Smooth muscle cell (in vitro differentiated cells): ENCODE data around the gene PTPN1. TPM values are rescaled to one million over a fixed set of nuclear protein-coding genes. Genes with fewer than 3 reads are reported as not detected.
A peak's percentile ranks its signal among the peaks of the same experiment; 100 is the strongest.

Experiments used
- DNase-seq: peaks from one replicate; lab custom pipeline; 2025; ENCODE audit not compliant: unreplicated experiment; lab: John Stamatoyannopoulos, UW
- H2AFZ ChIP-seq: fragments of 200-600 bp; sonication (generic); 2 replicates; pipeline ENCODE4 v1.6.0; 2016; ENCODE audit warnings: antibody characterized with exemption, low read depth, mild to moderate bottlenecking
- H3F3A ChIP-seq: fragments of 200-600 bp; sonication (generic); 2 replicates; pipeline ENCODE4 v1.6.0; 2017; ENCODE audit warnings: antibody characterized with exemption, low read depth
- H3K27ac ChIP-seq: fragments of 200-600 bp; sonication (generic); 2 replicates; pipeline ENCODE4 v1.5.1; 2016; ENCODE audit warnings: low read depth, mild to moderate bottlenecking
- H3K27me3 ChIP-seq: fragments of 200-600 bp; sonication (generic); 2 replicates; pipeline ENCODE4 v1.6.1; 2016; ENCODE audit warnings: low read depth, mild to moderate bottlenecking
- H3K36me3 ChIP-seq: fragments of 200-600 bp; sonication (generic); 2 replicates; pipeline ENCODE4 v1.5.1; 2016; ENCODE audit warnings: low read depth
- H3K4me1 ChIP-seq: fragments of 200-600 bp; sonication (generic); 2 replicates; pipeline ENCODE4 v1.5.1; 2016; ENCODE audit warnings: low read depth
- H3K4me2 ChIP-seq: fragments of 200-600 bp; sonication (generic); 2 replicates; pipeline ENCODE4 v1.6.0; 2016; ENCODE audit warnings: mild to moderate bottlenecking
- H3K4me3 ChIP-seq: fragments of 200-600 bp; sonication (generic); 2 replicates; pipeline ENCODE4 v1.5.1; 2016; ENCODE audit warnings: mild to moderate bottlenecking
- H3K79me2 ChIP-seq: fragments of 200-600 bp; sonication (generic); 2 replicates; pipeline ENCODE4 v1.6.0; 2016; ENCODE audit warnings: low read depth, mild to moderate bottlenecking
- H3K9ac ChIP-seq: fragments of 200-600 bp; sonication (generic); 2 replicates; pipeline ENCODE4 v1.6.0; 2016; ENCODE audit warnings: low read depth
- H3K9me3 ChIP-seq: fragments of 200-600 bp; sonication (generic); replicated peaks from 2 replicates; pipeline ENCODE4 v1.5.1; 2016; ENCODE audit warnings: low read depth
- H4K20me1 ChIP-seq: fragments of 200-600 bp; sonication (generic); 2 replicates; pipeline ENCODE4 v1.6.0; 2016; ENCODE audit warnings: low read depth
- CTCF ChIP-seq: fragments of 200-600 bp; sonication (generic); IDR thresholded peaks from 2 replicates; pipeline ENCODE4 v1.5.1; 2017; ENCODE audit warnings: borderline replicate concordance, mild to moderate bottlenecking, antibody characterized with exemption; ENCODE audit not compliant: insufficient read depth, poor library complexity, severe bottlenecking
- WGBS: methylation state at CpG from one replicate; pipeline ENCODE4 v1.1.7; 2016; ENCODE audit warnings: low lambda C conversion rate; 5-methylcytosine and 5-hydroxymethylcytosine counted together
- polyA plus RNA-seq: library from polyadenylated mRNA; unstranded; fragments of >200 nt; fragmentation: Nextera tagmentation; extraction: Ambion mirVana; gene quantifications from 2 replicates; pipeline ENCODE4 v1.2.1, GENCODE V29; 2016
- total RNA-seq: library from RNA; depleted of rRNA; stranded (reverse); fragments of >200 nt; gene quantifications from 2 replicates; pipeline ENCODE4 v1.2.3, GENCODE V29; 2014

Gene PTPN1
- total and polyA plus RNA-seq, 2 experiments from 2014 or later: 16.1 to 28.9 TPM

GRCh38 chr20:50546729-50547314 lies 36.6 kb downstream of the PTPN1 start:
- WGBS: 90% methylated on average over 5 of the region's 5 CpGs
- no peaks in the 10 kb centered on the region for H3K9me3 ChIP-seq
- TF ChIP-seq CTCF: no peak
- no peaks in the 10 kb centered on the region for H3K27me3 ChIP-seq
- H3K79me2 ChIP-seq: peaks cover 97% of the 10 kb centered on the region
- H3K4me1 ChIP-seq: no peaks in the 10 kb centered on the region
- peaks cover 100% of the 10 kb centered on the region for H4K20me1 ChIP-seq
- no peaks in the 10 kb centered on the region for H3F3A ChIP-seq
- no peak overlapping the region for H3K27ac ChIP-seq
- no peaks in the 10 kb centered on the region for H3K36me3 ChIP-seq
- H3K9ac ChIP-seq: no peak overlapping the region
- no peak for DNase-seq
- H3K4me3 ChIP-seq: no peak overlapping the region
- no peak overlapping the region for H2AFZ ChIP-seq
- H3K4me2 ChIP-seq: no peak overlapping the region

- H3K9ac ChIP-seq: no peak overlapping the region
- H3K4me2 ChIP-seq: no peak overlapping the region
- no peak for TF ChIP-seq CTCF
- no peaks in the 10 kb centered on the region for H3K9me3 ChIP-seq
- no peaks in the 10 kb centered on the region for H3K4me1 ChIP-seq
- peaks cover 100% of the 10 kb centered on the region for H4K20me1 ChIP-seq
- no peak overlapping the region for H2AFZ ChIP-seq
- peaks cover 96% of the 10 kb centered on the region for H3K79me2 ChIP-seq
- H3K4me3 ChIP-seq: no peak overlapping the region
- H3K36me3 ChIP-seq: no peaks in the 10 kb centered on the region
- no peaks in the 10 kb centered on the region for H3F3A ChIP-seq
- WGBS: 92% methylated on average over 6 of the region's 6 CpGs
- no peak overlapping the region for H3K27ac ChIP-seq
- DNase-seq: no peak
- H3K27me3 ChIP-seq: no peaks in the 10 kb centered on the region
These were observed 37.8 kb downstream of the PTPN1 start for GRCh38 chr20:50547964-50548363.

- Histone ChIP-seq H4K20me1 (peaks cover 100% of the 10 kb centered on the region), H3F3A (no peaks in the 10 kb centered on the region), H3K27ac (no peak overlapping the region), H3K9ac (no peak overlapping the region), H3K9me3 (no peaks in the 10 kb centered on the region), H3K79me2 (peaks cover 96% of the 10 kb centered on the region), H3K4me3 (no peak overlapping the region), H3K36me3 (no peaks in the 10 kb centered on the region), H3K27me3 (no peaks in the 10 kb centered on the region), H2AFZ (no peak overlapping the region), H3K4me2 (no peak overlapping the region), H3K4me1 (no peaks in the 10 kb centered on the region)
- whole genome bisulfite sequencing: 94% methylated on average over 5 of the region's 5 CpGs
- DNase-seq: no peak
- TF ChIP-seq CTCF: no peak
These were observed 38.2 kb downstream of the PTPN1 start for GRCh38 chr20:50548396-50548795.

- Histone ChIP-seq H3F3A (no peaks in the 10 kb centered on the region), H3K4me3 (no peak overlapping the region), H3K9ac (no peak overlapping the region), H3K27ac (peak overlapping the region; percentile 2), H2AFZ (no peak overlapping the region), H3K36me3 (no peaks in the 10 kb centered on the region), H3K9me3 (no peaks in the 10 kb centered on the region), H4K20me1 (peaks cover 97% of the 10 kb centered on the region), H3K4me1 (no peaks in the 10 kb centered on the region), H3K27me3 (no peaks in the 10 kb centered on the region), H3K79me2 (peaks cover 93% of the 10 kb centered on the region), H3K4me2 (no peak overlapping the region)
- TF ChIP-seq CTCF: no peak
- 24% methylated on average over 2 of the region's 2 CpGs for WGBS
- no peak for DNase-seq
These were observed 40.3 kb downstream of the PTPN1 start for GRCh38 chr20:50550531-50550930.
